HK-2 (cell line): ENCODE measurements around the gene PPP1R18.
"Not testable (repeated sequence)": the region's sequence is repeated elsewhere in the genome, so short reads cannot be mapped to it uniquely, and the experiment has no call there.

Experiments used
- DNase-seq: peaks from one replicate; pipeline ENCODE4 v3.0.0-alpha.2; 2018; ENCODE audit not compliant: unreplicated experiment

Gene PPP1R18

DNA sequence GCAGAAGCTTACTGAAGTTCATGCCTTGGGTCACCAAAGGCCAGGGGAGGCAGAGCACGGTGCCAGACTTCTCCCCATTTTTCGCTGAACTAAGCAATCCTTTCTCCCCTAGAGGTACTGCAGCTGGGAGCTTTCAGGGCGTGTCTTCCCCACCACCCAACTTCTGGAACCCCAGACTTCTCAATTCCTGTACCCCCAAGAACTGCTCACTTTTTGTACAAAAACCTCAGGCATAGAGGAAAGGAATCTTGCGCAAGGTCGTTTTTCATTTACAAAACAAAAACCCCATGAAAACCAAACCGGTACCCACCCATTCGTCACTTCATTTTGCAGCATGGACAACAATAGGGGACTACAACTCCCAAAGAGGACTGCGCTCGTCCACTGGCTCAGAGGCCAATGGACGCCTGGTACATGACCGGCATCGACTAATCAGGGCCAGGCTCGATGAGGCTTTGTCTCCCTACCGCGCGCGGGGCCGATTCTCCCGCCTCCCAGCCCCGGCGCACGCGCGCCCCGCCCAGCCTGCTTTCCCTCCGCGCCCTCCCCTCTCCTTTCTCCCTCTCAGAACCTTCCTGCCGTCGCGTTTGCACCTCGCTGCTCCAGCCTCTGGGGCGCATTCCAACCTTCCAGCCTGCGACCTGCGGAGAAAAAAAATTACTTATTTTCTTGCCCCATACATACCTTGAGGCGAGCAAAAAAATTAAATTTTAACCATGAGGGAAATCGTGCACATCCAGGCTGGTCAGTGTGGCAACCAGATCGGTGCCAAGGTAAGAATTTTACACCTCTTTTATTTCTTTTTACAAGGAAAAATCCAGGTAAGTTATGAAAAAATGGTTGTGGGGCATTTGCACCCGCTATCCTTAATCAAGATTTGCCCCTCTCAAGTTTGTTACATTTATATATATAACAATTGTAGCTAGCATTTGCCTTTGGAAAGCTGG lies 33.6 kb upstream of the PPP1R18 start, which contains the start of gene TUBB:
TUBB (plus strand) TSS at position 562 of the 947 bp plus-strand sequence; CDS start at position 717, 155 bp downstream.
- peak; percentile 97 for DNase-seq

GRCh38 chr6:30719356-30719755 lies 32.9 kb upstream of the PPP1R18 start:
- DNase-seq = no peak

DNA sequence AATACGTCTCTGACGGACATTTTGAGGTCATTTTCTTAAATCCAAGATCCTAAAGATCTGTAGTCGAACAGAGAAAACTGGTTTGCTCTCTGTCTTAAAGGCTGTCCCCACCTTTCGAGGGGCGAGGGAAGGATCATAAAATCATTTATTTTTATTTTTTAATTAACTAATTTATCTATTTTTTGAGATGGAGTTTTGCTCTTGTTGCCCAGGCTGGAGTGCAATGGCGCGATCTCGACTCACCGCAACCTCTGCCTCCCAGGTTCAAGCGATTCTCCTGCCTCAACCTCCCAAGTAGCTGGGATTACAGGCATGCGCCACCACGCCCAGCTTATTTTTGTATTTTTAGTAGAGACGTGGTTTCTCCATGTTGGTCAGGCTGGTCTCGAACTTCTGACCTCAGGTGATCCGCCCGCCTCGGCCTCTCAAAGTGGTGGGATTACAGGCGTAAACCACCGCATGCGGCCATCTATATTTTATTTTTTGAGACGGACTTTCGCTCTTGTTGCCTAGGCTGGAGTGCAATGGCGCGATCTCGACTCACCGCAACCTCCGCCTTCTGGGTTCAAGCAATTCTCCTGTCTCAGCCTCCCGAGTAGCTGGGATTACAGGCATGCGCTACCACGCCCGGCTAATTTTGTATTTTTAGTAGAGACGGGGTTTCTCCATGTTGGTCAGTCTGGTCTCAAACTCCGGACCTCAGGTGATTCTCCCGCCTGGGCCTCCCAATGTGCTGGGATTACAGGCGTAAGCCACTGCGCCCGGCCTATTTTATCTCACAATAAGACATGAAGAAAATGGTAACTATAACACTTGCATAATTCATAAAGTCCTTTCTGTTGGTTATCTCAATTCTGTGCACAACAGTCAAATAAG lies 31.6 kb upstream of the PPP1R18 start:
- DNase-seq = not testable (repeated sequence)

- peak; percentile 100 for DNase-seq
These were observed 30.8 kb upstream of the PPP1R18 start, which contains the start of gene MDC1 for GRCh38 chr6:30717129-30717844. MDC1 (minus strand) TSS chr6:30717281; CDS start chr6:30715175, 2,106 bp downstream.

DNA sequence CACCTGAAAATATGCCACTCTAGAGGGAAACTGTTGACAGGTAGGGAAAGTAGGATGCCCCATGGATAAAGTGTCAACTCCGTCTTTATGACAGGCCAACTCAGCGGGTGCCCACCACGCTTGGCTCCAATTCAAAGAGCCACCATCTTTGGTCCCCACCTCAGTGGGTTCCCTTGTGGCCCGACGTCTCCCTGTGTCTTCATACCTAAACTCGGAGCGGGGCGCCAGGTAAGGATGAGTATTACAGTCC lies 30.4 kb upstream of the PPP1R18 start:
- DNase-seq = no peak

- DNase-seq = no peak
These were observed 27.8 kb upstream of the PPP1R18 start for GRCh38 chr6:30714263-30714662.

DNA sequence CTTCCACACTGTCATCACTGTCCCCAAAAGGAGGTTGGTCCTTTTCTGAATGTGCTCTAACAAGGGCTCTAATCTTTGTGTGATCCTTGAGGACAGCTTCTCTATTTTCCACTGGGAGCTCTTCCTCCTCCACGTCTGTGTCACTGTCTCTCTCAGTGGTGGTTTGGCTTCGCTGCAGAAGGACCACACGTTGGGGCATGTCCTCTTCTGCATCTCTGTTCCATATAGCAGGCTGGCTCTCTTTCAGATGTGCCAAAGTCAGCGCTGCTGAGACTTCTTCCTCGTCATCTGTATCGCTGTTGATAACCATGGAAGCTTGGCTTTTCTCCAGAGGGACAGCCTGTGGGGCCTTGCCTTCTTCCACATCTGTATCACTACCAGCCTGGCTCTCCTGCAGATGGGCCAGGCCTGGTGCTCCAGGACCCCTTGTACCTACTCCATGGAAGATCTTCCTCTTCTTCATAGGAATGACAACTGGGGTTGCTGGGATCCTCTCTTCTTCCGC lies 26.0 kb upstream of the PPP1R18 start:
- DNase-seq = no peak

DNA sequence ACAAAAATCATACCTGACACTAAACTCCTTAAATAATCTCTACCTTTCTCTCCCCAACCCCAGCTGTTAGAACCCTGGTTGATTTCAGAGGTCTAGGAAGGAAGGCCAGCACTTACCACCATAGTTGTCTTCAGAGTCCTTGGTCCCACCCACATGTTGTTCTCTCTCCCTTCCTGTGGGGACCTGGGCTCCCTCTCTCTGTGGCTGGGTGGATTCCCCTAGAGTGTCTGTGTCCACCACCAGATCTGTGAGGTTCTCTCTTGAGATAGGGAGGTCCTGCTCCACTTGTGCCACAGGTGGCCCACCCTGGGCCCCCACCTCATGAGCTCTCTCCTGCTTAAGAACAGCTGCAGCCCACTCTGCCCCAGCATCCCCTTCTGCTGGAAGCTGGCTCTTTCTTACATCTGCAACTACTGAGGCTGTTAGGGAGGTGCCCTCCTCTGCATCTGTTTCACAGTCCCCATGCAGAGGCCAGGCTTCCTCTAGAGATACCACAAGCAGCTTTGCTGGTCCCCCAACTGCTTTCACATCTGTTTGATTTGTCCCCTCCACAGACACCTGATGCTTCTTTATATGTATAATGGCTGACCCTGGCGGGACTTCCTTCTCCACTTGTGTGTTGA lies 25.4 kb upstream of the PPP1R18 start:
- DNase-seq = no peak

DNA sequence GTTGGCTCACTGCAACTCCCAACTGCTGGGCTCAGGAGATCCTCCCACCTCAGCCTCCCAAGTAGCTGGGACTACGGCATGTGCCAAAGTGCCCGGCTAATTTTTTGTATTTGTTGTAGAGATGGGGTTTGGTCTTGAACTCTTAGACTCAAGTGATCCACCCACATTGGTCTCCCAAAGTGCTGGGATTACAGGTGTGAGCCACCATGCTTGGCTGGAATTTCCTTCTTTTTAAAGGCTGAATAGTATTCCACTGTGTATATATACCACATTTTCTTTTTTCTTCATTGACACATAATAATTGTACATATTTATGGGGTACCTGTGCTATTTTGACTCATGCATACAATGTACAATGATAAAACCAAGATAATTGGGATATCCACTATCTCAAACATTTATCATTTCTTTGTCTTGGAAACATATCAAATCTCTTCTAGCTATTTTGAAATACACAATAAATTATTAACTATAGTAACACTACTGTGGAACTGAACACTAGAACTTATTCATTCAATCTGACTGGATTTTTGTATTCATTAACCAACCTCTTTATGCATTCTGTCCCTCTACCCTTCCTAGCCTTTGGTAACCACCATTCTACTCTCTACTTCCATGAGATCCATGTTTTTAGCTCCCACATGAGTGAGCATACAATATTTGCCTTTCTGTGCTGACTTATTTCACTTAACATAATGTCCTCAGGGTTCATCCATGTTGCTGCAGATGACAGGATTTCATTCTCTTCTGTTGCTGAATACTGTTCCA lies 22.8 kb upstream of the PPP1R18 start:
- DNase-seq = no peak

DNA sequence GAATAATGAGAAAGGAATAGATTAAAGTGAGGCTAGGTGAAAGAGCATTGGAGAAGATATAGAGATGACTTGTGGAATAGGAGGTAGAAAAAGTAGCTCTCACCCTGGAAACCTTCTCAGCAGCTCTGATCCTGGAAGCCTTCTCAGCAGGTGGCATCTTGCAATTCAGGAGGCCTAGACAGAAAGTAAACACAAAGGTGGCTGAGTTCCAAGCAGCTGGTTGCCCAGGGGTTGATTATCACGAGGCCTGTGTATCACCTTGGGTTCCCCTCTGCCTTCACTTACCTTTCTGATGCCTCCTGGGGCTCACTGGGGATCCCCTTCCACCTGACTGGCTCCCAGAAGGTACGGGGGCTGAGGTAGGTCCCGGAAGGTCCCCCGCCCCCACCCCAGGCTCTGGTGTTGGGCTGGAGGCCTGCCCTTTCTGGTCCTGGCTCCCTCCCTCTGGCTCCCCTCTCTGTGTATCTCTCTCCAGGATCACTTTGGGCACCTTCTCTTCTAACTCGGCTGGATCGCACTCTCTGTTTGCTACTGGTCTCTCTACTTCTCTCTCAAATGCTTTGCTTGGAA lies 20.9 kb upstream of the PPP1R18 start:
- no peak for DNase-seq

DNA sequence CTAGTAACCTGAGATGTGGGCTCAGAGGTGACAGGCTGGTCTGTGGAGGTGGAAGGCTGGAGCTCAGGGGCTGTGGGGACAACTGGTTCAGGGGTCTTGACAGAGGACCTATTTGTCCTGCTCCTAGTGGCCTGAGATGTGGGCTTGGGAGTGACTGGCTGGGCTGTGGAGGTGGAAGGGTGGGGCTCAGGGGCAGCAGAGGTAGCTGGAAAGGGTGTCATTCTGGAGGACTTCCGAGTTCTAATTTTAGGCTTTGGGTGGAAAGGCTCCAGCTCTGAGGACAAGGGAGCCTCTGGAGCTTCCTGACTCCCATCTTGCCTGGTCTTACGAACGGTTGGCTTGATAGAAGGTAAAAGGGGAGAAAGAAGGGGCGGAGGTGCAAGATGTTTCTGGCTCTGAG lies 19.2 kb upstream of the PPP1R18 start:
- no peak for DNase-seq

DNA sequence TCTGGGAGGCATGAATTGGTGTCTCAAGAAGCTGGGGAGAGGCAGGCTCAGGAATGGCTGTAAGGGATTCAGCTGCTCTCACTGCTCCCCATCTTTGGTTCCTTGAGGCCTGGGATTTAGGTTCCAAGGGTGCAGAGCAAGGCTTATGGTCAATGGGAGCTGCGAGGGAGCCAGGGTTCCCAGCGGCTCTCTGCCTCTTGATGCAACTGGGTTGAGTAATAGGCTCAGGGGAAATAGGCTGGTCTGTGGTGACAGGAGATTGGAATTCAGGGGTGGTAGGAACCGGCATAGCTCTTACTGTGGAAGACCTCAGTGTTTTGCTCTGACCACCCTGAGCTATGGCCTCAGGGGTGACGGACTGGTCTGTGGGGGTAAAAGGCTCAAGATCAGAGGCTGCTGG lies 17.4 kb upstream of the PPP1R18 start:
- DNase-seq = no peak

DNA sequence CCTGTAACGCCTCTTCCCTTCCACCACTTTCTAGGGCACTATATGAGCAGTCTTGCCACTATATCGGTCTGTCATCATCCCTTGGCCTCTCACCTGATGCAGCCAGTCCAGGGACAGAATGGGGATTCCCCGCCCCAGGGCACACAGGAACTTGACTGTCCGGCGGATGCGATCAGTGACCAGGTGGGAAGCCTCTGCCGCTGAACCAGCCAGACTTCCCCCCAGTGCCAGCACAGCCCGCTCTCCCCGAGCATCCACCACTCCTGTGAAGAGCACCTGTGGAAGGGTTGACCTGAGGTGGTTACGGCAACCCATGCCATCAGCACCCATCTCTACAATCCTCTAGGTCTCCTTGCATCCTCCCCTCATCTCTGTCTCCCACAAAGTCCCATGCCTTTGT lies 16.6 kb upstream of the PPP1R18 start:
- no peak for DNase-seq

- DNase-seq = no peak
These were observed 13.9 kb upstream of the PPP1R18 start for GRCh38 chr6:30700340-30700739.

DNA sequence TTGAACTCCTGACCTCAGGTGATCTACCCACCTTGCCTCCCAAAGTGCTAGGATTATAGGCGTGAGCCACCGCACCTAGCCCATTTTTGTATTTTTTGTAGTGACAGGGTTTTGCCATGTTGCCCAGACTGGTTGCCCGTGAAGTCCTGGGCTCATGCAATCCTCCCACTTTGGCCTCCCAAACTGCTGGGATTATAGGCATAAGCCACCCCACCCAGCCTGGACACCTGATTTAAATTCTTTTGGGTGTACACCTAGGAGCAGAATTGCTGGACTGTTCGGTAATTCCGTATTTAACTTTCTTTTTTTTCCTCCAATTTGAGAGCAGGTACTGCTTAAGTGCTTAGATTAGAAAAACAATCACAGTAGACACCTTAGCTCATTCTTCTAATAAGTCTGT lies 10.0 kb upstream of the PPP1R18 start:
- no peak for DNase-seq

DNA sequence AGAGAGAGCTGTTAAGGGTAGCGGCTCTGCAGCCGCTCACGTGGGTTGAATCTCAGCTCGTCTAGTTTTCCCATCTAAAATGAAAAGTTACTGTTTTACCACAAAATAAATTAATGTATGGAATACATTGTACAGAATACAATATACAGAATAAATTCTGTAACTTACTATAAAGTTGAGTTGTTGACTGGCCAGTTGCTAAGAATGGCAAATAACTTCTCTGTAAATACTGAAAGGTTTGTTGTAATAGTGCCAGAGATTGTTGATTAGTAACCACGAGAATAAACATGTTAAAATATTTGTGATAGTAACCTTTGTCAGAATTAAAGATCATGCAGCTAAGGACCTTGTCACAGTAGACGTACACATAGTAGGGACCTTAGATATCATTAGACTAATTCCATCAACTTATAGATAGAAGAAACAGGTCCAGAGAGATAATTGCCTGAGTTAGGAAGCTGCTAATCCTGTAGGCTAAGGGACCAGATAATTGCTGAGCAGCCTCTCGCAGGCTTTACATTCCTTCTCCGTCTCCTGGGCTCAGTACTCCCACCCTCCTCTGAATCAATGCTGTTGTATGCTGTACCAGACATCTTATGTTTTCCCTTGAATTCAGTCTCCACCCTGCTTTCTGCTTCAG lies 4.9 kb upstream of the PPP1R18 start:
- no peak for DNase-seq

DNA sequence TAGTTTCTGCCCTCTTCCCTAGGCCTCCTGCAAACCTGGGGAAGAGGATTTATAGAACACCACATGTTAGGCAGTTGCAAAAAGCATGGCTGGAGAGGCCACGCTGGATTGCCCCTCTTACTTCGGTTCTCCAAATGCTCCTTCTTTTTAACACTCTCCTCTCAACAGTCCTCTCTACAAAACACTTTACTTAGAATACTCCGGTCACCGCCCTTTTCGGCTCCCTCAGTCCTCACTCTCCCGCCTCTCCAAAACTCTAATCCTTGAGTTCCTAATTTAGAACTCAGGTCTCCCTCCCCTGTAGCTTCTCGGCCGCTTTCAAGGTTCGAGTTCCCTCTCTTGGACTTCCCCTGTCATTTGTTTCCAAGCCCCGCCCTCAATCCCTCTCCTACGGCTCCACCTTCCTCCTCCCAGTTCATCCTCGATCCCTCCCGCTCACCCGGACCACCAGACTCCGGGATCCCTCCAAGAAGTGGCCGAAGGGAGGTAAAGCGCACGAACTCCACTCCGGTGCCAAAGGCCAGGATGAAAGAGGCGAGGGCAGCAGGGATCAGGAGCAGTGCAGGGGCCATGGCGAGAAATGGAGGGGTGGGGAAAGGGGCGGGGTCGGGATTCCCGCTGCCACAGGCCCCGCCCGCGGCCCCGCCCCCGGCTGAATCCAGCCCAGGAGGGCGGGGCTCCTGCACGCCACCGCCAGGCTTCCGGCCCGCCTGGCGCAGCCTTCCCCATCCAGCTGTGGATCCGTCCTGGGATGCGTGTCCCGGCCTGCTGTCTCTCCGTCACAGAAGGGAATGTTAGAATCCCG lies 4.2 kb upstream of the PPP1R18 start, which contains the start of gene NRM:
NRM (minus strand) TSS at position 582 of the 805 bp plus-strand sequence; CDS start at position 572, 10 bp downstream.
- DNase-seq = peak; percentile 85

DNA sequence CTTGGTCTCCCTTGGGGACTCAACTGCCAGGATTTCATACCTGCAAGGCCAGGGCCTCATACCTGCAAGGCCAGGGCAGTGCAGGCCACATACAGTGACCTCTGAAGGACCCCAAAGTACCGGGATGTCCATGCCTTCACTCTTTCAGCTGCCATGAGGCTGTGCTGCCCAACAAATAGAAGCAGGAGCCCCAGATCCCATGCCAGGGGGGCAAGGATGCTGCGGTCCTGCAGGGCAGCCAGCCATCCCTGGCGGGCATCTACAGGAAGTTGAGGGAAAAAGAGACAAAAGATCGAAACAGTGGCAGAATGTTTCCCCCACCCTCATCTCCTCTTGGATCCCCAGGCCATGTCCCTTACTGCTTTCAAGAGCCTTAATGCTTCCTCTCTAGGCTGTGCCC lies 3.5 kb upstream of the PPP1R18 start:
- DNase-seq = no peak
